Measurements from ENCODE around the gene GPLD1.
"Not testable (repeated sequence)": the region's sequence is repeated elsewhere in the genome, so short reads cannot be mapped to it uniquely, and the experiment has no call there.

GPLD1 gene

DNA sequence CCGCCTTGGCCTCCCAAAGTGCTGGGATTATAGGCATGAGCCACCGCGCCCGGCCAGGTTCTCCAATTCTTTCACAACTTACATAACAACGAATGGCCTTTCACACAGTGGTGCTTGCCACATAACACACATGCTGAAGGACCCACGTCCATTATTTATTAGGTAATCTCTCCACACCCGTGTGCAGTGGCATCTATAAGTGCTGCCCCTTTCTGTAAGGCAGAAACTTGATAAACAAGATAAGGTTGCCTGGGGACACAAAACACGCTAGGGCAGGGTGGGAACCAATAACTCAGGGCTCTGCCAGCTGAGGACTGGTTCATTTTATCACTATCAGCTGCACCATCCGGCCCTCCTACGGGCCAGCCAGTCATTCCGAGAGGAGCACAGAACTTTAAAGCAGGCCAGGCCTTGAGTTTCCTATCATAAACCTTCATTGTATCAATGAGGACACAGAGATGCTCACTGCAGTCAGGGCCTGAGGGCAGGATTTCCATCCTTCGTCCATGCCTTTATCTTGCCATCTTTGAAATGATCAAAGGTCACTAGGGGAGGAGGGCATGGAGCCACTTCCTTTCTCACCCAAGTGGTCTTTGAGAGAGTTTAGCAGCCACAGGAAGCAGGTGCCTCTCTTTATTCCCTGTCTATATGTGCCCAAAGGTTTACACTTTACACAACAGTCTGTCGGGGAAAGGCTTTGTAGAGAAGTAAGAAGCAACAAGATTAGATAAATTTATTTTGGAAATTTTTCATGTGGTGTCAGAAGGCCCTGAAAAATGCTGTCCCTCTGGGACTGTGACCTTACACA is 37.6 kb downstream of the GPLD1 start:
- DNase-seq = no peak

DNA sequence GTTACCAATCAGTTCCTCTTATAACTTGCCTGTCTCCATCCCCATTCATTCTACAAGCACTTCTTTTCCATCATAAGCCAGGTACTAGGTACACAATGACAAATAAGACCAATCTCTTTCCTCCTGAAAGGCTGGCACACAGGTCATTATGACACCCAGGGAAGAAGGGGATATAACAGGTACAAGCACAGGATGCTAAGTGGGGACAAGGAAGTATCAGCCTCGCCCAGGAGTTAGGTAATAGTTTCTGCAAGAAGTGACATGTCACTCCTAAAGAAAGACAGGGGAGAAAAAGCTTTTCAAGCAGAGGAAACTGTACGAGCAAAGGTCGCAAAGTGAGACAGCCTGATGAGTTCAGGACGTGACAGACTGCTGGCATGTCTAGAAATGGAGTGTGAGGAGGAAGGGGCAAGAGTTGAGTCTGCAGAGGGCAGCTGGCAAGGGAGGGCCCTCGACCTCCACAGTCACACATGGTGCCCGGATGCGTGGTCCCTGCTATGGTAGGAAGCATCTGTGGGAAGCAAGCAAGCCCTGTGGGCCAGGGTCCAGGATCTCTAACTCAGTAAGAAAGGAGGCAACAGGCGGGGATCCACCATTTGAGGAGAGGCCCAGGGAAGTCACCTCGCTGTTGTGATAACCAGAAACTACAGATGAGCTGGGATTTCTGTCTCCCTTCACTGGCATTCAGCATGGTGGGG is 40.4 kb downstream of the GPLD1 start:
- no peak for DNase-seq

- no peak for DNase-seq
These were observed 41.0 kb downstream of the GPLD1 start for GRCh38 chr6:24448396-24448795.

DNA sequence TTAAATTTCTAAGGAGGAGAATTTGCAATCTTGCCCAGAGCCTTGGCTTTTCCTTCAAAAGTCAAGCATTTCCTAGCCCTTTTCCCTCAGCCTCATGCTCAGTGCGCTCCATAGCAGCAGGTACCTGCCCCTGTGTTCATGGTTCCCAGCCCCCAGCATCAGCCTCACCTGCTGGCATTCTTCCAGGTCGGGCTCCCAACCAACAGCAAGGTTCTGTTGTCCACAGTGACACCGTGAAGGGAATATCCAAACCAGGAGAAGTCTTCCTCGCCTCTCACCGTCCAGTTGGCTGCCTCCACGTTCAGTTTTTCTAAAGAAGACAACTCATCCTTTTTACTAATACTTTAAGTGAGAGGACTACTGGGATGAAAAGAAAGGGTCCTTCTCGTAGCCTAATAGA is 42.7 kb downstream of the GPLD1 start:
- DNase-seq = no peak

DNA sequence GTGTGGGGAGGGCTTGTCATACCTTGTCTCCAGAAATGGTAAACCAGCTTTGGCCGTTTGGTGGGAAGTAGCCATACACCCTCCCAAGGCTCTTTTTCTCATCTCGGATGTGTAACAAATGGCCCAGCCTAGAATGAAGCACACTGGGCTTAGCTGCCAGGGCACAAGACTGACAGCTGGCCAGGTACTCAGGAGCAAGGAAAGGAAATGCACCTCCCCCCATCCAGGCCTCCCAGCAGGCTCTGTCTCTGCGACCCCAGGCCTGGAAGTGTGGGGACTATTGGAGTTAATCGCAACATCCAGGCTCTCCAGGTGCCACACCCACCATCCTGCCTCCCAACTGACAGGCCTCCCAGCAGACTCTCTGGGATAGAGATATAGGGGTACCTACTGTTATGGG is 43.7 kb downstream of the GPLD1 start:
- DNase-seq = no peak

GRCh38 chr6:24444588-24444987 is 44.8 kb downstream of the GPLD1 start:
- DNase-seq = no peak

DNA sequence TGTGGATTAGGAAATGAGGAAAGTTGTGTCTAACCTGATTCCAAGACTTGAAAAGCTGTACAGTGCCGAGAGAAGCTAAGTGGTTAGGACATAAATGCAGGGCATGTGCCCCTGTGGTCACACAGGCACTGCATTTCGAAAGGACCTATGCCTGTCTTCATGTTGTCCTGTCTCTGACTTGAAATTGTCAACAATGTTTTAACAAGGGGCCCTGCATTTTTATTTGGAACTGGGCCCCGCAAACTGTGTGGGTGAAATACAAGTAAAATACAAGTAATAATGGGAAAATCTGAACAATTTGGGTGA is 47.8 kb downstream of the GPLD1 start:
- no peak for DNase-seq

DNA sequence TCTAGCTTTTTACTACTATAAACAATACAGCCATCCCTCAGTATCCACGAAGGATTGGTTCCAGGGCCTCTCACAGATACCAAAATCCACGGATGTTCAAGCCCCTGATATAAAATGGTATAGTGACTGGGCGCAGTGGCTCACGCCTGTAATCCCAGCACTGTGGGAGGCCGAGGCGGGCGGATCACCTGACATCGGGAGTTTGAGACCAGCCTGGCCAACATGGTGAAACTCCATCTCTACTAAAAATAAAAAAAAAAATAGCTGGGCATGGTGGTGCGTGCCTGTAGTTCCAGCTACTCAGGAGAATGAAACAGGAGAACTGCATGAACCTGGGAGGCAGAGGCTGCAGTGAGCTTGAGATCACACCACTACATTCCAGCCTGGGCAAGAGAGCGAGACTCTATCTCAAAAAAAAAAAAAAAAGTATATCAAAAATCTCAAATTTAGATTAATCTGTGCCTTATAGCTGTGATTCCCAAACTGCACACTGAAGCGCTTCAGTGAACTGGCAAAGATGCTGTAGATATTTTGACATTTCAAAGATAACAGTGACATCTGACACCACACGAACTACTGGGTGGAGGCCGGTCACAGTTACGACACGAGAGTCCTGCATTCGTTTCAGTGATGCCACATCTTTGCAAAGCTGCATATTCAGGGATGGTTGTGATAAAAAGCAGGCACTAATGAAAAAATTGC is 48.3 kb downstream of the GPLD1 start:
- no peak for DNase-seq

GRCh38 chr6:24439858-24440539 is 49.4 kb downstream of the GPLD1 start:
- DNase-seq = no peak

DNA sequence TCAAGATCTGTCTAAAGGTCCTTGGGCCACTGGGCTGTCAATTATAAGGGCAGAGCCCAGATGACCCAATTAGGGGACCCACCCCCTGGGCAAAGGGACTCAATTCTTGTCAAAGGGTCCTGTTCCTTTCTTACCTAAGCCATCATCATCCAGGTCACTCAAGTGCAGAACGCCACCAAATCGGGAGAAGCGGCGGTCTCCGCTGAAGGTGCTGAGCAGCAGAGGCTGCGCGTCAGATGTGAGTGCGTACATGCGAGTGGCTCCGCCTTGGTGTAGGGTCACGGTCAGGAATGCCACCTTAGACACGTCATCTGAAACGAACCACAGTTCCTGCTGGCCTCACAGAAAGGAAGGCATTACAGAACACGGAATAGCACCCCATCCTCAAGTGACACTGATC is 52.4 kb downstream of the GPLD1 start:
- DNase-seq = no peak

- DNase-seq = no peak
These were observed 56.8 kb downstream of the GPLD1 start for GRCh38 chr6:24432611-24433010.

DNA sequence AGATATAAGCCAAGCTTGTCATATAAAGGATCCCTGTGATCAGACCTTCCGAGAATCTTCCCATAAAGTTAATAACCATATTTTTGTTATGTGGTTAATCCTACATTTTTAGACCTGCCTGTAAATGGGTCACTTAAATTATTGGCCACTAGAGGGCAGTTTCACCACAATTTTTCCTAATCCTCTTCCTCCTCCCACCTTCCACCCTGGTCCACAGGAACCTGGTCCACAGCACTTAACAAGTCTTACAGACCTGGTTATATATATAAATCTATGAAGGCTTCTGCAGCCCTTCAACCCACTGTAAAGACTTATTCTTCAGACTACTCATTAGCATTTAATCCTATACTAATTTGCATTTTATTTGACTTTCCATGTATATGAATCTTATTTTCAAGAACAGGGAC is 58.3 kb downstream of the GPLD1 start:
- peak; percentile 35 for DNase-seq

DNA sequence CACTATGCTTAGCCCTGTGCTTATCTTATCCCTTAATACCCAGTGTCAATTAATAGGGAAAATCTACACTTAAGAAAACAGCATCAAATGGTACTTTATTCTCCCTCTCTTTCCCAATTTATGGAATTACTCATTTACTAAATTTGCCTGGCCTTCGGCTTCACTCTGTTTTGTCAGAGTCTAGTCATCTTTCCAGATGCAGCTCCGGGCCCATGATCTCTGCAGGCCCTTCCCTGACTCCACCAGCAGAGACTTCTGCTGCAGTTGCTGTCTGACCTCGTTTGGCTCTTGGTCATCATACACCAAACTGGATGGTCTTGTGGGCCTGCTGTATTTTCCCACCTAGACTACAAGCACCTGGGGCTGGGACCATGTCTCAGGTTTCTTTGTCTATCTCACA is 59.3 kb downstream of the GPLD1 start:
- DNase-seq = no peak

DNA sequence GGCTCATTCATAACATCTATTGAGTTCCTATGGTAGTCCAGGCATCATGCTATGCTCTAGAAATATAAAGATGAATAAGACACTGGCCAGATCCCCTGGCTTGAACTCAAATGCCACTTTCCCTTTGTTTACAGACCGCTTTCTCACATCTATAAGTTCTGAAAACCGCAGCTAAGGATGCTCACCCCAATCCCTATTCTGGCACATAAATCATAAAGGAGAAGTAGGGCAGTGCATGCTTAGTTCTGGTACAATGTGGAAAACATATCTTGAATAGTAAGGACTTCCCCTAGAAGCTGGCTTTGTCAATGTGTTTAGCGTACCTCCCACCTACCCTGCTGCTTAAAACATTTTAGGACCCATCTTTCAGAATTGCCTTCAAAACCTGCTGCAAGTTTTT is 60.2 kb downstream of the GPLD1 start:
- no peak for DNase-seq

GRCh38 chr6:24428615-24429014 is 60.8 kb downstream of the GPLD1 start:
- DNase-seq = no peak

- DNase-seq = no peak
These were observed 62.5 kb downstream of the GPLD1 start for GRCh38 chr6:24426729-24427446.

DNA sequence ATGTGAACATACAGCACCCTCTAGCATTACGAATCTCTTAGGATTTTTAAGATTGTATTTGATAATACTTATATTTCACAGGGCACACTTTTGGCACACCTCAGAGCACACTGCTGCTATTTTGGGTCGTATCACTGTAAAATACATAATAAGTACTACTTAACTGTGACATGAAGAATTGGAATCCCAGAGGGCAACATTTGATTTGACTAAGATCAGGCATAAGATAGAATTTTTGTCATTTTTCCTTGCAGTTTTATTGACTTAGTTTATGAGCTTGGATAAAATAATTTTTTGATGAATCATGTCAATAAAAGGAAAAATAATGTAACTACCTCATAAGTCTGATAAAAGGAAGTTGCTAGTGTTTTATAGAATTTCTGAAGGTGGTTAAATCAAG is 64.3 kb downstream of the GPLD1 start:
- DNase-seq = no peak

GRCh38 chr6:24419526-24419925 is 69.9 kb downstream of the GPLD1 start:
- DNase-seq = no peak

GRCh38 chr6:24415753-24416152 is 73.6 kb downstream of the GPLD1 start:
- DNase-seq = no peak

DNA sequence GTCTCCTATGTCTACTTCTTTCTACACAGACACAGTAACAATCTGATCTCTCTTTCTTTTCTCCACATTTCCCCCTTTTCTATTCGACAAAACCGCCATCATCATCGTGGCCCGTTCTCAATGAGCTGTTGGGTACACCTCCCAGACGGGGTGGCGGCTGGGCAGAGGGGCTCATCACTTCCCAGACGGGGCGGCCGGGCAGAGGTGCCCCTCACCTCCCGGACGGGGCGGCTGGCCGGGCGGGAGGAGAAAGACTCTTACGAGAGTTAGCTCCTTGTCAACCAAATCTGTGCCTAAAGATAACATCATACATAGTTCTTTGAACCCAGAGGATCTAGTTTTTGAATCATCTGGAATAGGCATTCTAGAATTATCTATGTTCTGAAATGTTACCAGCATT is 74.8 kb downstream of the GPLD1 start:
- not testable (repeated sequence) for DNase-seq

GRCh38 chr6:24412294-24412693 is 77.1 kb downstream of the GPLD1 start:
- no peak for DNase-seq

DNA sequence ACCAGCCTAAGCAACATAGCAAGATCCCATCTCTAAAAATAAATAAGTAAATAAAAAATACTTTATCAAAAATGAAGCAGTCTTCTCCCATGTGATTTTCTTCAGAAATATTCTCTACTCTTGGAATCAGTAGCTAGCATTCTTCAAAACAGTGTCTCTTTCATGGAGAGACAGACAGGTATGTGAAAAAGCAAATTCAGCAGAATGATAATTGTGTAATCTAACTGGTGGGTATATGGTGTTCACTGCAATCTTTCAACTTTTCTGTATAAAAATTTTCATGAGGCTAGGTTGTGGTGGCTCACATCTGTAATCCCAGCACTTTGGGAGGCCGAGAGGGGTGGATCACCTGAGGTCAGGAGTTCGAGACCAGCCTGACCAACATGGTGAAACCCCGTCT is 78.8 kb downstream of the GPLD1 start:
- no peak for DNase-seq
